Measurements from ENCODE around the gene SPEG. TPM values are rescaled to one million over a fixed set of nuclear protein-coding genes. Genes with fewer than 3 reads are reported as not detected.
A peak's percentile ranks its signal among the peaks of the same experiment; 100 is the strongest.

The SPEG gene
- polyA plus RNA-seq, 1 donor (not counting 4 experiments of a cell fraction or from before 2014, with no cell fraction given) = 18.8 TPM

DNA sequence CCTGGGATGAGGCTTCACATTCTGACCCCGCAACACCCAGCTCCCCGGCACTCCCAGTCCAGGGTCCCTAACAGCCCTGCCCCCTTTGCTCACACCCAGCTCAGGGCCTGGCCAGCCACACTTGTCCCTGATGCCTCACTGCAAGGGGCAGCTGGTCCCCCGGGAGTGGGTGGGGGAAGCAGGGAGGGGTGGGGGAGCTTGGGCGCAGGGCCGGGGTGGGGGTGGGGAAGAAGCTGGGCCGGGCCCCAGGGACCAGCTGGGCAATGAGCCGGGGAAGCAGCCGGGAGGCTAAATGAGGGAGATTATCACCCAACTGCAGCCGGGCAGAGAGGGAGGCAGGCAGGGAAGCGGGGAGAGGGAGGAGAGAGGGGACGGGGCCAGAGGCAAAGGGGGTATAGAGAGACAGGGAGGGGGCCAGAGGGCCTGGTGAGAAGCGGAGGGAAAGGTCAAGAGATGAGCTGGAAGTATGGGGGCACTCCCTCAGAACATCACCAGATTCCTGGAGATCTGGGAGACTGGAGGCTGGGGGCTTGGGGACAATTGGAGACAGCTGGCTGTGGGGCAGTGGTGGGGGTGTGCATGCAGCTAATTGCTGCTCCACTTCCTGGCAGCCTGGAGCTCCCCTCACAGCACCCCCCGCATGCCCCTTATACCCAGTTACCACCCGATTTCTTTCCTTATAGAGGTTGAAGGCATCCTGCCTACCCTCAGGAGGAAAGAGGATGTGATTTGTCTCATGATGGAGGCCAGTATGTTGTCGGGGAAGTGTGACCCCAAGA, 77.1 kb downstream of the SPEG start:
- peaks cover 72% of the 10 kb centered on the region for H3K27me3 ChIP-seq (ENCODE audit: control insufficient read depth, extremely low read depth, insufficient read depth, low read length)
- H4K20me1 ChIP-seq (ENCODE audit: control insufficient read depth, extremely low read depth, insufficient read depth, low read length) = peaks cover 4% of the 10 kb centered on the region
- H3K4me2 ChIP-seq (ENCODE audit: control insufficient read depth, extremely low read depth, insufficient read depth, low read depth, low read length) = no peak overlapping the region
- TF ChIP-seq EZH2 (IDR thresholded peaks at IDR 0.05; ENCODE audit: low read length) (no peak), CTCF (optimal IDR thresholded peaks at IDR 0.05 in 1 of 3, IDR thresholded peaks at IDR 0.05 in 1 of 3, conservative IDR thresholded peaks at IDR 0.05 in 1 of 3; ENCODE audit: extremely low read depth in 1 of 3, insufficient read depth in 2 of 3, low read length in 3 of 3) (no peak)
- H3K9ac ChIP-seq (ENCODE audit: control insufficient read depth, extremely low read depth, insufficient read depth, low read length) = no peak overlapping the region
- no peak overlapping the region for H3K4me3 ChIP-seq (ENCODE audit: control insufficient read depth in 2 of 3, extremely low read depth in 1 of 3, insufficient read depth in 2 of 3, low read depth in 1 of 3, low read length in 3 of 3)
- no peaks in the 10 kb centered on the region for H3K79me2 ChIP-seq (ENCODE audit: control insufficient read depth, insufficient read depth, low read length)
- H3K27ac ChIP-seq (ENCODE audit: control insufficient read depth, insufficient read depth, low read length) = no peak overlapping the region
- no peak for FAIRE-seq
- dilution Hi-C loops (cut with MboI; ENCODE audit: extremely low pct_ligation_motif_present, low sequenced_read_pairs) = no loop called here
- H3K36me3 ChIP-seq (ENCODE audit: control insufficient read depth in 2 of 2, extremely low read depth in 1 of 2, insufficient read depth in 2 of 2, low read length in 2 of 2) = no peaks in the 10 kb centered on the region
- H3K4me1 ChIP-seq (ENCODE audit: control insufficient read depth, extremely low read depth, insufficient read depth, low read length) = no peaks in the 10 kb centered on the region
- no peaks in the 10 kb centered on the region for H3K9me1 ChIP-seq (ENCODE audit: control insufficient read depth, extremely low read depth, insufficient read depth, low read length)
- no peaks in the 10 kb centered on the region for H3K9me3 ChIP-seq (ENCODE audit: control insufficient read depth, low read depth, low read length)
- H2AFZ ChIP-seq (ENCODE audit: control insufficient read depth, low read length) = no peak overlapping the region
- no peak for DNase-seq (ENCODE audit: low read depth, low spot score)

DNA sequence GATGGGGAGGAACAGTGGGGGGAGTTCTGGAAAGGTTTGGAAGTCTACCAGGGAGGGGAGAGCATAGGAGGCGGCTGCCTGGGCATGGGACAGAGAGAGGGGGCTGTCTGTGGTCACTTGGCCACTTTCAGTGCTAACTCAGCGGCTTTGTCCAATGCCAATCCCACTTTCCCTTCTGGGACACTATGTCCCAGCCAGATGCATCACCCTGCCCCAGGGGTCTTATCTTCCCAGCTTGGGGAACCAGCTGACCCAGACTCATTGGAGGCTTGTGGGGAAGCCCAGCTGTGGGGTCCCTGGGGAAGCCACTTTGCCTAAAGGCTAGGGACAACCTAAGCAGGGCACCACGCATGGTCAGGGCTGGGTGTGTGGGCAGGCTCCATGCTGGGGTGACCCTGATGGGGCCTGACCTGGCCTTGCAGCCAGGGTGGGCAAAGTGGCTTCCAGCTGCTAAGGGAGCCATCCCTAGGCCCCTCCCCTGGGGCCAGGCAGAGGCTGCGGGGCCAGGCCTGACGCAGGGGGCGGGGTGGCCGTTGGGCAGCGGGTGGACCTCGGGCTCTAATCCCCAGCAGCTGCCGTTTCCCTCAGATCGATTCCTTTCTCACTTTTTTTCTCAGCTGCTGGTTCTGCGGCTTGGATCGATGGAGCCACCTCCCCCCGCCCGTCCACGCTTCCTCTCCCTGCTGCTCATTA, 78.0 kb downstream of the SPEG start:
- Histone ChIP-seq H3K36me3 (ENCODE audit: control insufficient read depth in 2 of 2, extremely low read depth in 1 of 2, insufficient read depth in 2 of 2, low read length in 2 of 2) (no peaks in the 10 kb centered on the region), H3K9me1 (ENCODE audit: control insufficient read depth, extremely low read depth, insufficient read depth, low read length) (no peaks in the 10 kb centered on the region), H3K79me2 (ENCODE audit: control insufficient read depth, insufficient read depth, low read length) (no peaks in the 10 kb centered on the region), H3K27ac (ENCODE audit: control insufficient read depth, insufficient read depth, low read length) (no peak overlapping the region), H3K4me3 (ENCODE audit: control insufficient read depth in 2 of 3, extremely low read depth in 1 of 3, insufficient read depth in 2 of 3, low read depth in 1 of 3, low read length in 3 of 3) (no peak overlapping the region), H3K9me3 (ENCODE audit: control insufficient read depth, low read depth, low read length) (no peaks in the 10 kb centered on the region), H3K9ac (ENCODE audit: control insufficient read depth, extremely low read depth, insufficient read depth, low read length) (no peak overlapping the region), H3K4me2 (ENCODE audit: control insufficient read depth, extremely low read depth, insufficient read depth, low read depth, low read length) (no peak overlapping the region), H2AFZ (ENCODE audit: control insufficient read depth, low read length) (no peak overlapping the region), H4K20me1 (ENCODE audit: control insufficient read depth, extremely low read depth, insufficient read depth, low read length) (peaks cover 3% of the 10 kb centered on the region), H3K27me3 (ENCODE audit: control insufficient read depth, extremely low read depth, insufficient read depth, low read length) (peaks cover 75% of the 10 kb centered on the region), H3K4me1 (ENCODE audit: control insufficient read depth, extremely low read depth, insufficient read depth, low read length) (no peaks in the 10 kb centered on the region)
- dilution Hi-C loops (cut with MboI; ENCODE audit: extremely low pct_ligation_motif_present, low sequenced_read_pairs) = no loop called here
- DNase-seq (ENCODE audit: low read depth, low spot score) (no peak), FAIRE-seq (no peak)
- TF ChIP-seq CTCF (optimal IDR thresholded peaks at IDR 0.05 in 1 of 3, IDR thresholded peaks at IDR 0.05 in 1 of 3, conservative IDR thresholded peaks at IDR 0.05 in 1 of 3; ENCODE audit: extremely low read depth in 1 of 3, insufficient read depth in 2 of 3, low read length in 3 of 3) = no peak
- peak; percentile 75 for TF ChIP-seq EZH2 (IDR thresholded peaks at IDR 0.05; ENCODE audit: low read length)
